Immature natural killer cell (primary cell): ENCODE results near the gene CEACAM1. TPM values are rescaled to one million over a fixed set of nuclear protein-coding genes. Genes with fewer than 3 reads are reported as not detected.
"Not testable (repeated sequence)": the region's sequence is repeated elsewhere in the genome, so short reads cannot be mapped to it uniquely, and the experiment has no call there.

ENCODE experiments used
- DNase-seq, 3 donors: peaks; one replicate each; pipeline ENCODE4 v3.0.0; 2022; ENCODE audit warnings: mixed read lengths in 1 of 3
- H3K27ac Mint-ChIP-seq, 6 donors: one replicate each; pipeline ENCODE4 v1.8.0; 2020; ENCODE audit warnings: mixed read lengths in 6 of 6, mild to moderate bottlenecking in 5 of 6, inconsistent platforms in 4 of 6, moderate library complexity in 3 of 6
- H3K27me3 Mint-ChIP-seq, 3 donors: one replicate each; pipeline ENCODE4 v1.8.0; 2020 to 2021; ENCODE audit warnings: low read depth in 3 of 3, mild to moderate bottlenecking in 3 of 3, mixed read lengths in 3 of 3, moderate library complexity in 3 of 3, inconsistent platforms in 1 of 3
- H3K36me3 Mint-ChIP-seq, 3 donors: one replicate each; pipeline ENCODE4 v1.8.0; 2020; ENCODE audit warnings: mixed read lengths in 3 of 3, inconsistent platforms in 2 of 3, mild to moderate bottlenecking in 2 of 3
- H3K4me1 Mint-ChIP-seq, 2 donors: one replicate each; pipeline ENCODE4 v1.8.0; 2020; ENCODE audit warnings: inconsistent platforms in 2 of 2, mild to moderate bottlenecking in 2 of 2, mixed read lengths in 2 of 2, moderate library complexity in 1 of 2
- H3K4me3 Mint-ChIP-seq, 5 donors: one replicate each; pipeline ENCODE4 v1.8.0; 2020; ENCODE audit warnings: mild to moderate bottlenecking in 5 of 5, mixed read lengths in 5 of 5, inconsistent platforms in 3 of 5, moderate library complexity in 3 of 5
- H3K9me3 Mint-ChIP-seq, 6 donors: one replicate each; pipeline ENCODE4 v1.8.0; 2020; ENCODE audit warnings: mild to moderate bottlenecking in 6 of 6, mixed read lengths in 6 of 6, inconsistent platforms in 4 of 6, moderate library complexity in 3 of 6
- polyA plus RNA-seq, 3 donors: library from polyadenylated mRNA; unstranded; fragments of 300-500 nt; fragmentation: Illumina TruSeq; gene quantifications; one replicate each; pipeline ENCODE4 v1.2.3, GENCODE V29; 2021

CEACAM1 gene
- polyA plus RNA-seq, 3 donors from 2014 or later: not detected

DNA sequence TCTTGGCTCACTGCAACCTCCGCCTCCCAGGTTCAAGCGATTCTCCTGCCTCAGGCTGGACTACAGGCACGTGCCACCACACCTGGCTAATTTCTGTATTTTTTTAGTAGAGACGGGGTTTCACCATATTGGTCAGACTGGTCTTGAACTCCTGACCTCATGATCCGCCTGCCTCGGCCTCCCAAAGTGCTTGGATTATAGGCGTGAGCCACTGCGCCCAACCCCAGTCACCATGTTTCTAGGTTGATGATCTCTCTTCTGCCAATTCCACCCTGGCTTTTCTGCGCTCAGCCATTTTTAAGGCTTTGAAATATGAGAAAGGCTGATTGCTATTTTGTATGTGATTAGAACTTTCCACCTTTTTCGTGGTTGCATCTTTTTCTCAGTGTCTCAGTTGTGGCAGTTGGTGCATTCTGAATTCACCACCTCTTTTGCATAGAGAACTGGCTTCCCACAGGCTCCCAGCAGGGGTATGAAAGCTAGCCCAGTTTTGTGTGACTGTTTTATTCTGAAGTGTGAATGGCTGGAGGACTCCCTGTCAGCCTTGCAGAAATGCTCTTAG is 15.5 kb downstream of the CEACAM1 start:
- Mint-ChIP-seq H3K4me1 (no peaks in the 10 kb centered on the region), H3K27ac (no peak overlapping the region), H3K4me3 (no peak overlapping the region), H3K27me3 (no peaks in the 10 kb centered on the region), H3K9me3 (no peaks in the 10 kb centered on the region), H3K36me3 (peaks cover 0 to 3% (median 0%) of the 10 kb centered on the region in 3 donors)
- DNase-seq: no peak

- no peak for DNase-seq
- no peak overlapping the region for H3K27ac Mint-ChIP-seq
- H3K36me3 Mint-ChIP-seq: peaks cover 0 to 3% (median 0%) of the 10 kb centered on the region in 3 donors
- H3K4me1 Mint-ChIP-seq: no peaks in the 10 kb centered on the region
- H3K9me3 Mint-ChIP-seq: no peaks in the 10 kb centered on the region
- no peak overlapping the region for H3K4me3 Mint-ChIP-seq
- H3K27me3 Mint-ChIP-seq: no peaks in the 10 kb centered on the region
Observed at GRCh38 chr19:42512130-42512636, 16.1 kb downstream of the CEACAM1 start.

DNA sequence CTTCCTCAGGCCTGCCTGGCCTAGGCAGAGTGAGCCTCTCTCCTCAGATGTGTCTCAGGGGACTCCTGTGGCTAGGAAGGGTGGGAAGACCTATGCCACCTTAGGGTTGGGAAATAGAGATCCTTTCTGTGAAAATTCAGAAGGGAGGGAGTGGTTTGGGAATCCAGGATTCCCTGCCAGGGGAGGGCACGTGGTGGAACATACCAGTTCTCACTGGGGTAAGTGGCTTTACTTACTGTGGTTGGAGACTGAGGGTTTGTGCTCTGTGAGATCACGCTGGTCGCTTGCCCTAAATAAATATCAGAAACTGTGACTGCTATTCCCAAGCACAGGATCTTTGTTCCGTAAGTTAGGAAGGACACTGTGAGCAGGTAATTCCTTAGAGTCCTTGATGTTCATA is 16.9 kb downstream of the CEACAM1 start:
- no peak overlapping the region for H3K27ac Mint-ChIP-seq
- H3K4me1 Mint-ChIP-seq: no peaks in the 10 kb centered on the region
- DNase-seq: no peak
- no peak overlapping the region for H3K4me3 Mint-ChIP-seq
- H3K36me3 Mint-ChIP-seq: peaks cover 0 to 3% (median 0%) of the 10 kb centered on the region in 3 donors
- no peaks in the 10 kb centered on the region for H3K9me3 Mint-ChIP-seq
- no peaks in the 10 kb centered on the region for H3K27me3 Mint-ChIP-seq

- Mint-ChIP-seq H3K27ac (no peak overlapping the region), H3K4me3 (no peak overlapping the region), H3K9me3 (no peaks in the 10 kb centered on the region), H3K4me1 (no peaks in the 10 kb centered on the region), H3K27me3 (peaks cover 0 to 1% (median 0%) of the 10 kb centered on the region in 3 donors), H3K36me3 (peaks cover 0 to 3% (median 0%) of the 10 kb centered on the region in 3 donors)
- no peak for DNase-seq
Observed at GRCh38 chr19:42508892-42509444, 19.3 kb downstream of the CEACAM1 start.

DNA sequence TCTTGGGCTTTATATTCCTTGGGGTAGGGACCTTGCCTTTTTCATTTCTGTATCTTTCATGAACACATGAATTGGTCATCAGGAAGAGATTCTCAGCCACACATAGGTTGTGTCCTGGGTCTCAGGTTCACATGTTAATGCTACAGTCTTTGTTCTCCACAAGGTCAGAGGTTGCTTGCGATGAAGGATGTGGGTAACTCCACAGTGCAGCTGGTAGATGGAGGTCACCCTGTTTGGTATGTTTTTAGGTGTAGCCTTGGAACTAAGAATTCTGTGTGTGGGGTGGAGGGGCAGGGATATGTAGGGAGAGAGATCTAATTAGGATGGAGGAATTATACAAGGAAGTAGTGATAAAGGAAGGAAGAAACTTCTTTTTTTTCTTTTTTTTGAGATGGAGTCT is 23.2 kb downstream of the CEACAM1 start:
- DNase-seq: no peak
- Mint-ChIP-seq H3K4me1 (no peaks in the 10 kb centered on the region), H3K4me3 (no peak overlapping the region), H3K36me3 (no peaks in the 10 kb centered on the region), H3K27ac (no peak overlapping the region), H3K27me3 (peaks cover 0 to 1% (median 0%) of the 10 kb centered on the region in 3 donors), H3K9me3 (no peaks in the 10 kb centered on the region)

DNA sequence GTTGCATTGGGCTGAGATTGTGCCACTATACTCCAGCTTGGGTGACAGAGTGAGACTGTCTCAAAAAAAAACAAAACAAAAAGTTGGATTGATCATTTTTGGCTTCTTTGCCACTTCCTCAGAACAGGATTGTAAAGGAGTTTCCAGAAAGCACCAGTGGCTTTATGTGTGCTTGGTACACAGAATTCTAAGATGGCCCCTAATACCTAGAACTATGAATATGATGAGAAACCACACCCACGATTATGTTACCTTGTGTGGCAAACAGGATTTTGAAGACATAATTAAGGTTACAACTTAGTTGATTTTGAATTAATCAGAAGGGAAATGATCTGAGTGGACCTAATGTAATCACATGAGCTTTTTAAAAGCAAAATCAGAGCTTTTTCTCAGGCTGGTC is 26.5 kb downstream of the CEACAM1 start:
- Mint-ChIP-seq H3K4me1 (no peaks in the 10 kb centered on the region), H3K27me3 (peaks cover 0 to 1% (median 0%) of the 10 kb centered on the region in 3 donors)

DNA sequence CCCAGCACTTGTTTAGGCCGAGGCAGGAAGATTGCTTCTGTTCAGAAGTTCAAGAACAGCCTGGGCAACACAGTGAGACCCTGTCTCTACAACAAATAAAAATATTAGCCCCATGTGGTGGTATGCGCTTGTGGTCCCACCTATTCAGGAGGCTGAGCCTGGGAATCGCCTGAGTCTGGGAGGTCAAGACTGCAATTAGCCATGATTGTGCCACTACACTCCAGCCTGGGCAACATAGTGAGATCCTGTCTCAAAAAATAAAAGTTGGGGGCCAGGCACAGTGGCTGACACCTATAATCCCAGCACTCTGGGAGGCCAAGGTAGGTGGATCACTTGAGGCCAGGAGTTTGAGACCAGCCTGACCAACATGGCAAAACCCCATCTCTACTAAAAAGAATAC is 27.0 kb downstream of the CEACAM1 start:
- H3K4me3 Mint-ChIP-seq, H3K27ac Mint-ChIP-seq, H3K4me1 Mint-ChIP-seq, H3K9me3 Mint-ChIP-seq, H3K36me3 Mint-ChIP-seq, H3K27me3 Mint-ChIP-seq, DNase-seq: not testable (repeated sequence)

More for the DNA sequence above, 26.5 kb downstream of the CEACAM1 start:
- no peak overlapping the region for H3K4me3 Mint-ChIP-seq
- H3K27ac Mint-ChIP-seq: no peak overlapping the region
- no peaks in the 10 kb centered on the region for H3K9me3 Mint-ChIP-seq
- no peaks in the 10 kb centered on the region for H3K36me3 Mint-ChIP-seq
- DNase-seq: no peak

DNA sequence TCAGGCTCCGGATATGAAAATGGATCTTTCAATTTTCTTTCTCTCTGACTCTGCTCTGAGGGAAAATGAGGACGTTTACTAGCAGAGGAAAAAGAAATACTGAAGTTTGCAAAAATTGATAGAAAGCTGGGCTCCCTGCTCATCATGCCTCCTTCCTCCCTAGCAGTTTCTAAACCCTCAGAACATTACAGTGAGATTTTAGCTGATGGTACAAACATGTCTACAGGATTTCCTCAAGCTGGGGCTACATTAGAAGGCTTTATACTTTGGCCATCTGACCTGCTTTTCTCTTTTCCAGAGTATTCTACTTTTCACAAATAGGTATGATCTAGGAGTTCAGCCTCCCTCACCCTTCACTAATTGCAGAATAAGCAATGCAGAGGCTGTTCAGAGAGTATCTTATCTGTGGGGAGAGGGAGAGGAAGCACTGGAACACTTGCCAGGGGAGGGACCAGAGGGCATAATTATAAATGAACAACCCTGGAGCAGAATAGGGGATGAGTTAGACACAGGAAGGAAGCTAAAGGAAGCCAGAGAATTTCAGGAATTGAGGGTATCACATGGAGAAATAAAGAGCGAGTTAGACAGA is 30.0 kb downstream of the CEACAM1 start:
- Mint-ChIP-seq H3K4me1 (no peaks in the 10 kb centered on the region), H3K27me3 (peaks cover 0 to 2% (median 0%) of the 10 kb centered on the region in 3 donors), H3K36me3 (no peaks in the 10 kb centered on the region), H3K4me3 (no peak overlapping the region), H3K27ac (no peak overlapping the region), H3K9me3 (no peaks in the 10 kb centered on the region)
- no peak for DNase-seq

DNA sequence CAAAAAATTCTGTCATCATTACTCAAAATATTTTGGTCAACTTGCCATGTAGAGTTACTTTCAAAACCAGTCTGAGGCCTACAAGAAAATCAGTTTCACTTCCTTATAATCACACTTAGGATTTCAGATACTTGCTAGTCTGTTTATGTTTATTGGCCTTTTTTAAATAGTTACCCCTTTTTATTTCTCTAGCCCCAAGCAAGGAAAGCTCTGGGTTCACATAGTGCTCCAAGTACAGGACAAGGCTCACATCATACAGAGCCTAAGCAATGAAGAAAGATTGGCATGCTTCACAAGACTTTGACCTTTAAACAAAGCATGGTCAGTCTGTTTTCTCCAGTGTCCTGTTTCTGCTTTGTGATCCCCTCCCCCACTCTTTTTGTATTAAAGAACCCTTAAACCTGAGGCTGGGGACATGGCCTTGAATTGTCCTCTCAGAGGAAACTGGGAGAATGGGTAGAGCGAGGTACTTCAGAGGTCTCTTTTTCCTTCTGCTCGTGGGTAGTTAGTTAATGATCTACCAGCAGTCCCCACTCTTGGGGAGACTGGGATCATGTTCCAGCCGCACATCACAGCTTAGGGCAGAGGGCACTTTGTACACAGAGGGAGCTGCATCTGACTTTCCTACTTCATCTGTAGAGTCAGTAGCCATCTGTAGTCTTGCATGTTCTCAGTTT is 30.7 kb downstream of the CEACAM1 start:
- Mint-ChIP-seq H3K4me3 (no peak overlapping the region), H3K9me3 (no peaks in the 10 kb centered on the region), H3K4me1 (no peaks in the 10 kb centered on the region), H3K27me3 (peaks cover 0 to 2% (median 0%) of the 10 kb centered on the region in 3 donors), H3K36me3 (no peaks in the 10 kb centered on the region), H3K27ac (no peak overlapping the region)
- DNase-seq: no peak

DNA sequence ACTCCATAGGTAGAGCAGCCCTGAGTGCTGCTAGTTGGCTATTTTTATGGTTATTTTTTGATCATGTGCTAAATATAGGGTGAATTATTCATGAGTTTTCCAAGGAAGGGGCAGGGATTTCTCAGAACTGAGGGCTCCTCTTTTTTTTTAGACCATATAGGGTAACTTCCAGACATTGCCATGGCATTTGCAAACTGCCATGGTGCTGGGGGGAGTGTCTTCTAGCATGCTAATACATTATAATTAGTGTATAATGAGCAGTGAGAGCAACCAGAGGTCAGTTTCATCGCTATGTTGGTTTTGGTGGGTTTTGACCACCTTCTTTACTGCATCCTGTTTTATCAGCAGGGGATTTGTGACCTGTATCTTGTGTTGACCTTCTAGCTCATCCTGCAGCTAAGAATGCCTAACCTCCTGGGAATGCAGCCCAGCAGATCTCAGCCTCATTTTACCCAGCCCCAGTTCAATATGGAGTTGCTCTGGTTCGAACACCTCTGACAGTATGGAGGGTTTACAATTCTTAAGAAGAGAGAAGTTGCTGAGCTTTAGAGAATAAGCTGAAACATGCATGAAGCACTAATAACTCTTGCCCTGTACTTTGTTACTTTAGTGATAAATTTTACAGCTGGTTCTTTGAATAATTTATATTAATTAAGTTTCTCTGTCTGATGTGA is 31.7 kb downstream of the CEACAM1 start:
- no peaks in the 10 kb centered on the region for H3K9me3 Mint-ChIP-seq
- no peak for DNase-seq
- no peak overlapping the region for H3K27ac Mint-ChIP-seq
- H3K27me3 Mint-ChIP-seq: peaks cover 0 to 2% (median 0%) of the 10 kb centered on the region in 3 donors
- H3K36me3 Mint-ChIP-seq: no peaks in the 10 kb centered on the region
- no peak overlapping the region for H3K4me3 Mint-ChIP-seq
- H3K4me1 Mint-ChIP-seq: no peaks in the 10 kb centered on the region

DNA sequence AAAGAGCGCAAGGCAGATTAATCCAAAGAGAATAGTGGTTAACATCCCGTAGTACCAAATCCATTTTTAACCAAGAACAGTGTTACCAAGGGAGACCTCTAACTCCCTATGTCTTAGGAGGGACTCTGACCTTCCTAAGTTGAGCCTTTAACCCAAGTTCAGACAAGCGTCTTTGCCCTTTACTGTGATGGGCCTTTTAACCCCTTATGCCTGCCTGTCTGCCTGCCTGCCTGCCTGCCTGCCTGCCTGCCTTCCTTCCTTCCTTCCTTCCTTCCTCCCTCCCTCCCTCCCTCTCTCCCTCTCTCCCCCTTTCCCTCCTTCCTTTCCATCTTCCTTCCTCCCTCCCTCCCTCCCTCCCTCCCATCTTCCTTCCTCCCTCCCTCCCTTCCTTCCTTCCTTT is 32.6 kb downstream of the CEACAM1 start:
- no peak overlapping the region for H3K4me3 Mint-ChIP-seq
- no peaks in the 10 kb centered on the region for H3K36me3 Mint-ChIP-seq
- DNase-seq: no peak
- H3K27ac Mint-ChIP-seq: no peak overlapping the region
- H3K4me1 Mint-ChIP-seq: no peaks in the 10 kb centered on the region
- H3K9me3 Mint-ChIP-seq: no peaks in the 10 kb centered on the region
- peaks cover 0 to 5% (median 0%) of the 10 kb centered on the region in 3 donors for H3K27me3 Mint-ChIP-seq

DNA sequence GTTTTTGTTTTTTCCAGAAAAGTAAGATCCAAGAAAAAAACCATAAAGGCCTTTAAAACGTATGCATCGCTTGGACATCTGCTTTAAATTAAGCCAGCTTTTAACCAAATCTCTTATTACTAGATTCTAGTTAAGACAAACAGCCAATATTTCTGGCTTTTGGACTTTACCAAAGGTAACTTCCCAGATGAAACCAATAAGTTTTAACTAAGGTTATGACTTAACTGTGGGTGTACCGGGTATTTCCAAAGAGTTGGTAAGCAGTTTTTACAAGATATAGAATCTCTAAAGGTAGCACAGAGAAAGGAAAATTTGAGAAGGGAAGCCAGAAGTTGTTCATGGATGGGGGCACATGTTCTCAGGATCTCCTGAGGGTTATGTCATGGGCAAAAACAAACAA is 34.0 kb downstream of the CEACAM1 start:
- DNase-seq: no peak
- H3K9me3 Mint-ChIP-seq: no peaks in the 10 kb centered on the region
- H3K4me3 Mint-ChIP-seq: no peak overlapping the region
- H3K36me3 Mint-ChIP-seq: no peaks in the 10 kb centered on the region
- peaks cover 0 to 5% (median 0%) of the 10 kb centered on the region in 3 donors for H3K27me3 Mint-ChIP-seq
- no peak overlapping the region for H3K27ac Mint-ChIP-seq
- H3K4me1 Mint-ChIP-seq: no peaks in the 10 kb centered on the region

GRCh38 chr19:42488783-42489521 is 39.3 kb downstream of the CEACAM1 start:
- no peaks in the 10 kb centered on the region for H3K36me3 Mint-ChIP-seq
- DNase-seq: no peak
- H3K27me3 Mint-ChIP-seq: peaks cover 0 to 4% (median 0%) of the 10 kb centered on the region in 3 donors
- H3K4me1 Mint-ChIP-seq: no peaks in the 10 kb centered on the region
- no peak overlapping the region for H3K27ac Mint-ChIP-seq
- no peaks in the 10 kb centered on the region for H3K9me3 Mint-ChIP-seq
- H3K4me3 Mint-ChIP-seq: no peak overlapping the region
